ENCODE measurements around the gene ITK.

- TF ChIP-seq POLR2A (IDR thresholded peaks at IDR 0.05; ENCODE audit: extremely low read depth, insufficient read length) = no peak
- TF ChIP-seq, protein P1, sequence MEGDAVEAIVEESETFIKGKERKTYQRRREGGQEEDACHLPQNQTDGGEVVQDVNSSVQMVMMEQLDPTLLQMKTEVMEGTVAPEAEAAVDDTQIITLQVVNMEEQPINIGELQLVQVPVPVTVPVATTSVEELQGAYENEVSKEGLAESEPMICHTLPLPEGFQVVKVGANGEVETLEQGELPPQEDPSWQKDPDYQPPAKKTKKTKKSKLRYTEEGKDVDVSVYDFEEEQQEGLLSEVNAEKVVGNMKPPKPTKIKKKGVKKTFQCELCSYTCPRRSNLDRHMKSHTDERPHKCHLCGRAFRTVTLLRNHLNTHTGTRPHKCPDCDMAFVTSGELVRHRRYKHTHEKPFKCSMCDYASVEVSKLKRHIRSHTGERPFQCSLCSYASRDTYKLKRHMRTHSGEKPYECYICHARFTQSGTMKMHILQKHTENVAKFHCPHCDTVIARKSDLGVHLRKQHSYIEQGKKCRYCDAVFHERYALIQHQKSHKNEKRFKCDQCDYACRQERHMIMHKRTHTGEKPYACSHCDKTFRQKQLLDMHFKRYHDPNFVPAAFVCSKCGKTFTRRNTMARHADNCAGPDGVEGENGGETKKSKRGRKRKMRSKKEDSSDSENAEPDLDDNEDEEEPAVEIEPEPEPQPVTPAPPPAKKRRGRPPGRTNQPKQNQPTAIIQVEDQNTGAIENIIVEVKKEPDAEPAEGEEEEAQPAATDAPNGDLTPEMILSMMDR (IDR thresholded peaks at IDR 0.05; ENCODE audit: low read depth, low read length) = no peak
- TF ChIP-seq MAX (IDR thresholded peaks at IDR 0.05; ENCODE audit: low read depth, low read length) = no peak
- no peak for TF ChIP-seq MYC (IDR thresholded peaks at IDR 0.05; ENCODE audit: low read depth, low read length)
Measured at GRCh38 chr5:157143127-157143971, 37.3 kb upstream of the ITK start.
